HepG2 (cell line): ENCODE data around the gene KRT3. TPM values are rescaled to one million over a fixed set of nuclear protein-coding genes. Genes with fewer than 3 reads are reported as not detected.

Experiments used
- ATAC-seq: fragments of 200-7000 bp; cut with Tn5 transposase; 3 replicates; pipeline ENCODE4 v1.9.1; 2020; ENCODE audit warnings: mild to moderate bottlenecking, moderate library complexity
- BruUV-seq: library from RNA; stranded (reverse); fragments of 400-500 nt; replicated peaks from 2 replicates; lab custom pipeline; 2021; lab: Mats Ljungman, UMichigan
- CTCF ChIA-PET: fragments of 300-600 bp; formaldehyde crosslinking; extraction: SDS; loops from one replicate; lab custom pipeline; 2021; ENCODE audit warnings: low total read pairs, inconsistent platforms, low intra/inter-chr PET ratio; lab: Yijun Ruan, JAX
- POLR2A ChIA-PET: fragments of 350-600 bp; sonication (Branson Sonifier 250); formaldehyde crosslinking; loops from one replicate; lab custom pipeline; 2020; ENCODE audit warnings: antibody characterized with exemption, inconsistent platforms; lab: Yijun Ruan, JAX
- DNase-seq: peaks from one replicate; pipeline ENCODE4 v3.0.0-alpha.2; 2015; ENCODE audit warnings: low spot score
- FAIRE-seq: peaks from 3 replicates; lab custom pipeline; 2011; peaks lifted over from hg19 to GRCh38; lab: Jason Lieb, UNC
- H2AFZ ChIP-seq: one replicate; pipeline ENCODE4 v1.6.1; 2011; ENCODE audit warnings: low read length, inconsistent platforms
- H3K27ac ChIP-seq: fragments of 300-600 bp; 3 replicates; pipeline ENCODE4 v1.8.0; 2011; ENCODE audit warnings: mixed run types, mild to moderate bottlenecking, mixed read lengths, low read length, inconsistent platforms; ENCODE audit not compliant: insufficient read depth; ENCODE audit errors: extremely low read length
- H3K27me3 ChIP-seq, 2 experiments: fragments of 200-600 bp in 1 of 2; 2 replicates in 1 of 2; 3 replicates in 1 of 2; pipeline versions ENCODE4 v1.6.0 to v1.8.0; 2011; ENCODE audit warnings: low read length in 2 of 2, mild to moderate bottlenecking in 2 of 2, moderate library complexity in 2 of 2, inconsistent platforms in 1 of 2; ENCODE audit not compliant: insufficient read depth in 2 of 2, control insufficient read depth in 1 of 2
- H3K36me3 ChIP-seq, 2 experiments: fragments of 200-600 bp in 1 of 2; replicated peaks in 1 of 2; 2 replicates in 1 of 2; 3 replicates in 1 of 2; pipeline versions ENCODE4 v1.5.1 to v1.8.0; 2011; ENCODE audit warnings: low read length in 2 of 2, inconsistent platforms in 1 of 2; ENCODE audit not compliant: insufficient read depth in 2 of 2, control insufficient read depth in 1 of 2
- H3K4me1 ChIP-seq: 2 replicates; pipeline ENCODE4 v1.5.1; 2012; ENCODE audit warnings: low read length, inconsistent platforms; ENCODE audit not compliant: insufficient read depth
- H3K4me2 ChIP-seq: 2 replicates; pipeline ENCODE4 v1.6.0; 2011; ENCODE audit warnings: low read depth, low read length, inconsistent platforms
- H3K4me3 ChIP-seq, 3 experiments: fragments of 200-600 bp in 1 of 3; sonication (generic), shearing (Covaris generic) in 1 of 3; replicated peaks in 1 of 3; 2 replicates each; pipeline ENCODE4 v1.5.1; 2011 to 2016; ENCODE audit warnings: low read length in 3 of 3, inconsistent platforms in 2 of 3, low read depth in 2 of 3, mild to moderate bottlenecking in 2 of 3, control low read depth in 1 of 3, mixed read lengths in 1 of 3; ENCODE audit not compliant: insufficient read depth in 1 of 3
- H3K79me2 ChIP-seq: one replicate; pipeline ENCODE4 v1.6.1; 2011; ENCODE audit warnings: low read length, inconsistent platforms; ENCODE audit not compliant: insufficient read depth
- H3K9ac ChIP-seq: 2 replicates; pipeline ENCODE4 v1.6.0; 2011; ENCODE audit warnings: mild to moderate bottlenecking, low read depth, low read length, inconsistent platforms; ENCODE audit not compliant: insufficient read depth
- H3K9me3 ChIP-seq: 2 replicates; pipeline ENCODE4 v1.5.1; 2012; ENCODE audit warnings: mild to moderate bottlenecking, low read length
- H4K20me1 ChIP-seq: 2 replicates; pipeline ENCODE4 v1.6.0; 2011; ENCODE audit warnings: inconsistent platforms, mild to moderate bottlenecking, low read length, moderate library complexity; ENCODE audit not compliant: insufficient read depth
- FOXJ3 ChIP-seq: sonication (generic); formaldehyde crosslinking; IDR thresholded peaks from 2 replicates; pipeline ENCODE4 v1.4.0; 2020; ENCODE audit warnings: missing genetic modification reagents, mild to moderate bottlenecking, borderline replicate concordance
- MLLT10 ChIP-seq: sonication (generic); formaldehyde crosslinking; IDR thresholded peaks from 2 replicates; pipeline ENCODE4 v1.4.0; 2020; ENCODE audit warnings: missing genetic modification reagents
- NR2F6 ChIP-seq, 2 experiments: IDR thresholded peaks; 2 replicates each; pipeline ENCODE4 v1.6.1; 2016; ENCODE audit warnings: antibody characterized with exemption in 1 of 2, mild to moderate bottlenecking in 1 of 2
- PHF8 ChIP-seq: sonication (generic); formaldehyde crosslinking; IDR thresholded peaks from 2 replicates; pipeline ENCODE4 v1.5.0; 2020; ENCODE audit warnings: missing genetic modification reagents
- RARA ChIP-seq: IDR thresholded peaks from 2 replicates; pipeline ENCODE4 v1.6.1; 2016; ENCODE audit warnings: missing genetic modification reagents, missing compliant biosample characterization
- SMARCC2 ChIP-seq: fragments of 450-650 bp; IDR thresholded peaks from 2 replicates; pipeline ENCODE4 v1.6.1; 2017; ENCODE audit warnings: antibody characterized with exemption, mild to moderate bottlenecking
- SRY ChIP-seq: sonication (generic); formaldehyde crosslinking; IDR thresholded peaks from 2 replicates; pipeline ENCODE4 v1.8.0; 2022; ENCODE audit warnings: mild to moderate bottlenecking, missing genetic modification reagents
- ZBTB2 ChIP-seq: sonication (generic); formaldehyde crosslinking; IDR thresholded peaks from 2 replicates; pipeline ENCODE4 v1.8.0; 2022; ENCODE audit warnings: low read depth, missing genetic modification reagents
- ZNF30 ChIP-seq: sonication (generic); formaldehyde crosslinking; IDR thresholded peaks from 2 replicates; pipeline ENCODE4 v1.5.0; 2020; ENCODE audit warnings: mild to moderate bottlenecking, missing genetic modification reagents
- ZSCAN21 ChIP-seq: sonication (generic); formaldehyde crosslinking; IDR thresholded peaks from 2 replicates; pipeline ENCODE4 v1.8.0; 2022; ENCODE audit warnings: mild to moderate bottlenecking, missing genetic modification reagents, moderate library complexity, borderline replicate concordance
- ZSCAN25 ChIP-seq: sonication (generic); formaldehyde crosslinking; IDR thresholded peaks from 2 replicates; pipeline ENCODE4 v1.8.0; 2022; ENCODE audit warnings: mild to moderate bottlenecking, missing genetic modification reagents
- WGBS: methylation state at CpG from one replicate; pipeline ENCODE4 v1.1.6; 2017; ENCODE audit warnings: low lambda C conversion rate; 5-methylcytosine and 5-hydroxymethylcytosine counted together
- in situ Hi-C: cut with HindIII; loops from 2 replicates; pipeline ENCODE4 v1.10.0; 2017; ENCODE audit warnings: low pct_unique_long_range_greater_than_20kb; ENCODE audit not compliant: extremely low pct_ligation_motif_present
- intact Hi-C: fragments of 100-400 bp; cut with micrococcal nuclease; formaldehyde crosslinking; loops from one replicate; pipeline ENCODE4 v1.10.0; 2022; ENCODE audit not compliant: unreplicated experiment
- polyA plus RNA-seq, 8 experiments: library from polyadenylated mRNA; depleted of rRNA in 3 of 8; stranded (reverse) in 7 of 8; unstranded in 1 of 8; fragments of >200 nt; fragmentation: Illumina TruSeq in 4 of 8; extraction: Trizol in 4 of 8; gene quantifications; 2 replicates each; pipeline versions ENCODE4 v1.2.1 to v1.2.3, GENCODE V29; 2011 to 2016; ENCODE audit warnings: low read depth in 4 of 8, missing spikeins in 1 of 8, mixed read lengths in 1 of 8; ENCODE audit not compliant: insufficient read depth in 1 of 8
- total RNA-seq, 5 experiments: library from RNA; depleted of rRNA; stranded (reverse); fragments of >200 nt; fragmentation: Illumina TruSeq; extraction: Trizol; gene quantifications; 2 replicates each; pipeline ENCODE4 v1.2.3, GENCODE V29; 2016; ENCODE audit warnings: low read depth in 1 of 5
- TF ChIP-seq, protein P1 (sequence below): sonication (generic); formaldehyde crosslinking; IDR thresholded peaks from 2 replicates; pipeline ENCODE4 v1.4.0; 2020; ENCODE audit warnings: missing genetic modification reagents

The KRT3 gene
- total and polyA plus RNA-seq, 2 of the 13 experiments (the other 11 are each of a cell fraction or from before 2014, with no cell fraction given), result not detected

- Histone ChIP-seq H3K4me2 (no peak overlapping the region), H3K36me3 (no peaks in the 10 kb centered on the region)
- DNase-seq (no peak), ATAC-seq (no peak)
- TF ChIP-seq ZSCAN21 (CRISPR knock-in tag), result no peak
- TF ChIP-seq SRY (CRISPR knock-in tag), result no peak
- TF ChIP-seq, protein P1, sequence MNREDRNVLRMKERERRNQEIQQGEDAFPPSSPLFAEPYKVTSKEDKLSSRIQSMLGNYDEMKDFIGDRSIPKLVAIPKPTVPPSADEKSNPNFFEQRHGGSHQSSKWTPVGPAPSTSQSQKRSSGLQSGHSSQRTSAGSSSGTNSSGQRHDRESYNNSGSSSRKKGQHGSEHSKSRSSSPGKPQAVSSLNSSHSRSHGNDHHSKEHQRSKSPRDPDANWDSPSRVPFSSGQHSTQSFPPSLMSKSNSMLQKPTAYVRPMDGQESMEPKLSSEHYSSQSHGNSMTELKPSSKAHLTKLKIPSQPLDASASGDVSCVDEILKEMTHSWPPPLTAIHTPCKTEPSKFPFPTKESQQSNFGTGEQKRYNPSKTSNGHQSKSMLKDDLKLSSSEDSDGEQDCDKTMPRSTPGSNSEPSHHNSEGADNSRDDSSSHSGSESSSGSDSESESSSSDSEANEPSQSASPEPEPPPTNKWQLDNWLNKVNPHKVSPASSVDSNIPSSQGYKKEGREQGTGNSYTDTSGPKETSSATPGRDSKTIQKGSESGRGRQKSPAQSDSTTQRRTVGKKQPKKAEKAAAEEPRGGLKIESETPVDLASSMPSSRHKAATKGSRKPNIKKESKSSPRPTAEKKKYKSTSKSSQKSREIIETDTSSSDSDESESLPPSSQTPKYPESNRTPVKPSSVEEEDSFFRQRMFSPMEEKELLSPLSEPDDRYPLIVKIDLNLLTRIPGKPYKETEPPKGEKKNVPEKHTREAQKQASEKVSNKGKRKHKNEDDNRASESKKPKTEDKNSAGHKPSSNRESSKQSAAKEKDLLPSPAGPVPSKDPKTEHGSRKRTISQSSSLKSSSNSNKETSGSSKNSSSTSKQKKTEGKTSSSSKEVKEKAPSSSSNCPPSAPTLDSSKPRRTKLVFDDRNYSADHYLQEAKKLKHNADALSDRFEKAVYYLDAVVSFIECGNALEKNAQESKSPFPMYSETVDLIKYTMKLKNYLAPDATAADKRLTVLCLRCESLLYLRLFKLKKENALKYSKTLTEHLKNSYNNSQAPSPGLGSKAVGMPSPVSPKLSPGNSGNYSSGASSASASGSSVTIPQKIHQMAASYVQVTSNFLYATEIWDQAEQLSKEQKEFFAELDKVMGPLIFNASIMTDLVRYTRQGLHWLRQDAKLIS (CRISPR knock-in tag), result no peak
- TF ChIP-seq RARA (CRISPR knock-in tag), result no peak
- no peak for TF ChIP-seq PHF8 (CRISPR knock-in tag)
- TF ChIP-seq NR2F6 (IDR thresholded peaks at IDR 0.05), result no peak
- TF ChIP-seq NR2F6 (CRISPR knock-in tag; IDR thresholded peaks at IDR 0.05), result no peak
- TF ChIP-seq ZSCAN25 (CRISPR knock-in tag), result no peak
- no peak for TF ChIP-seq SMARCC2
- no peak for TF ChIP-seq ZNF30 (CRISPR knock-in tag)
- no peak for TF ChIP-seq FOXJ3 (CRISPR knock-in tag)
- TF ChIP-seq MLLT10 (CRISPR knock-in tag), result no peak
- no peak for TF ChIP-seq ZBTB2 (CRISPR knock-in tag)
- TF ChIP-seq, all 625 proteins: peak for 0
- no peak overlapping the region for H3K4me3 ChIP-seq
- ChIA-PET CTCF (no interaction called here), POLR2A (no interaction called here)
- WGBS, result 0% methylated on average over 2 of the region's 2 CpGs
- no peaks in the 10 kb centered on the region for H3K4me1 ChIP-seq
- H3K27ac ChIP-seq, result no peak overlapping the region
- intact Hi-C loops (no loop called here), in situ Hi-C loops (no loop called here)
- no peaks in the 10 kb centered on the region for H4K20me1 ChIP-seq
- H3K9me3 ChIP-seq, result no peaks in the 10 kb centered on the region; the same call in 1 of the 2 replicates
- BruUV-seq, result no TSS peak
- no peaks in the 10 kb centered on the region for H3K79me2 ChIP-seq
- FAIRE-seq, result no peak
- no peaks in the 10 kb centered on the region for H3K27me3 ChIP-seq
- H2AFZ ChIP-seq, result no peak overlapping the region
- no peak overlapping the region for H3K9ac ChIP-seq
Measured at GRCh38 chr12:52759695-52760094, 36.2 kb downstream of the KRT3 start.
